ENCODE measurements around the gene CARS2.

GRCh38 chr13:110699148-110700145, 6.5 kb downstream of the CARS2 start:
- TF ChIP-seq, protein P1, sequence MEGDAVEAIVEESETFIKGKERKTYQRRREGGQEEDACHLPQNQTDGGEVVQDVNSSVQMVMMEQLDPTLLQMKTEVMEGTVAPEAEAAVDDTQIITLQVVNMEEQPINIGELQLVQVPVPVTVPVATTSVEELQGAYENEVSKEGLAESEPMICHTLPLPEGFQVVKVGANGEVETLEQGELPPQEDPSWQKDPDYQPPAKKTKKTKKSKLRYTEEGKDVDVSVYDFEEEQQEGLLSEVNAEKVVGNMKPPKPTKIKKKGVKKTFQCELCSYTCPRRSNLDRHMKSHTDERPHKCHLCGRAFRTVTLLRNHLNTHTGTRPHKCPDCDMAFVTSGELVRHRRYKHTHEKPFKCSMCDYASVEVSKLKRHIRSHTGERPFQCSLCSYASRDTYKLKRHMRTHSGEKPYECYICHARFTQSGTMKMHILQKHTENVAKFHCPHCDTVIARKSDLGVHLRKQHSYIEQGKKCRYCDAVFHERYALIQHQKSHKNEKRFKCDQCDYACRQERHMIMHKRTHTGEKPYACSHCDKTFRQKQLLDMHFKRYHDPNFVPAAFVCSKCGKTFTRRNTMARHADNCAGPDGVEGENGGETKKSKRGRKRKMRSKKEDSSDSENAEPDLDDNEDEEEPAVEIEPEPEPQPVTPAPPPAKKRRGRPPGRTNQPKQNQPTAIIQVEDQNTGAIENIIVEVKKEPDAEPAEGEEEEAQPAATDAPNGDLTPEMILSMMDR (IDR thresholded peaks at IDR 0.05) = no peak
- no peak for TF ChIP-seq POLR2A (IDR thresholded peaks at IDR 0.05; ENCODE audit: low read depth)
- no peak for TF ChIP-seq POLR2AphosphoS5 (IDR thresholded peaks at IDR 0.05)
- no peak for TF ChIP-seq EP300 (IDR thresholded peaks at IDR 0.05)

Measured in esophagus muscularis mucosa (tissue), 4 donors.